HCT116 (cell line): ENCODE data around the gene ZNF516. TPM values are rescaled to one million over a fixed set of nuclear protein-coding genes. Genes with fewer than 3 reads are reported as not detected.

Experiments
- ATAC-seq: fragments of 200-7000 bp; cut with Tn5 transposase; 2 replicates; pipeline ENCODE4 v1.9.1; 2020; ENCODE audit warnings: mild to moderate bottlenecking, moderate library complexity
- BruUV-seq: library from RNA; stranded (reverse); fragments of 400-500 nt; replicated peaks from 2 replicates; lab custom pipeline; 2021; lab: Mats Ljungman, UMichigan
- CTCF ChIA-PET: fragments of 300-600 bp; sonication (Branson Sonifier 250); formaldehyde crosslinking; loops from one replicate; lab custom pipeline; 2021; ENCODE audit warnings: antibody characterized with exemption; lab: Charles Lee
- POLR2A ChIA-PET: fragments of 300-600, 350-600 bp; sonication (Branson Sonifier 250); formaldehyde crosslinking; loops from one replicate; lab custom pipeline; 2021; ENCODE audit warnings: antibody characterized with exemption; lab: Charles Lee
- RAD21 ChIA-PET, 2 experiments: fragments of 300-600 bp; sonication (Branson Sonifier 250); formaldehyde crosslinking; loops; one replicate each; lab custom pipeline; 2023; ENCODE audit warnings: low total read pairs in 2 of 2; ENCODE audit not compliant: uncharacterized antibody in 2 of 2, unreplicated experiment in 2 of 2, low non-redundant PET in 1 of 2; lab: Charles Lee
- DNase-seq: peaks from one replicate; pipeline ENCODE4 v3.0.0-alpha.2; 2010; ENCODE audit warnings: low read depth, low spot score
- H2AFZ ChIP-seq: fragments of 200-600 bp; shearing (Covaris generic), sonication (generic); 2 replicates; pipeline ENCODE4 v1.6.1; 2017; ENCODE audit warnings: low read depth, mixed run types, mixed read lengths, antibody characterized with exemption, low read length; ENCODE audit not compliant: poor library complexity, severe bottlenecking
- H3K27ac ChIP-seq: 2 replicates; pipeline ENCODE4 v1.5.1; 2012; ENCODE audit warnings: low read depth, low read length
- H3K27me3 ChIP-seq: fragments of 200-600 bp; sonication (generic); 2 replicates; pipeline ENCODE4 v1.6.1; 2016; ENCODE audit warnings: mixed run types, low read length, mixed read lengths; ENCODE audit not compliant: insufficient read depth
- H3K36me3 ChIP-seq, 2 experiments: fragments of 200-500 bp in 1 of 2; fragments of 200-600 bp in 1 of 2; sonication (Bioruptor generic) in 1 of 2; sonication (generic) in 1 of 2; 2 replicates each; pipeline versions ENCODE4 v1.5.1 to v1.6.1; 2014 to 2016; ENCODE audit warnings: low read length in 2 of 2, inconsistent platforms in 1 of 2, mixed read lengths in 1 of 2, mixed run types in 1 of 2; ENCODE audit not compliant: insufficient read depth in 2 of 2, control insufficient read depth in 1 of 2
- H3K4me1 ChIP-seq, 2 experiments: fragments of 200-600 bp in 1 of 2; sonication (generic) in 1 of 2; 2 replicates each; pipeline versions ENCODE4 v1.5.1 to v1.6.1; 2012 to 2017; ENCODE audit warnings: low read length in 2 of 2, inconsistent platforms in 1 of 2, mild to moderate bottlenecking in 1 of 2, mixed read lengths in 1 of 2, mixed run types in 1 of 2, moderate library complexity in 1 of 2; ENCODE audit not compliant: insufficient read depth in 2 of 2, control insufficient read depth in 1 of 2
- H3K4me2 ChIP-seq: fragments of 200-600 bp; sonication (generic); 2 replicates; pipeline ENCODE4 v1.6.1; 2017; ENCODE audit warnings: mixed run types, low read length, mixed read lengths
- H3K4me3 ChIP-seq, 2 experiments: fragments of 200-600 bp in 1 of 2; sonication (generic) in 1 of 2; replicated peaks in 1 of 2; 2 replicates each; pipeline ENCODE4 v1.5.1; 2011 to 2016; ENCODE audit warnings: low read length in 2 of 2, control low read depth in 1 of 2, low read depth in 1 of 2, mild to moderate bottlenecking in 1 of 2, mixed read lengths in 1 of 2, mixed run types in 1 of 2
- H3K79me2 ChIP-seq: fragments of 200-600 bp; sonication (generic); 2 replicates; pipeline ENCODE4 v1.6.1; 2017; ENCODE audit warnings: mild to moderate bottlenecking, mixed run types, low read length, moderate library complexity, mixed read lengths; ENCODE audit not compliant: insufficient read depth
- H3K9ac ChIP-seq: fragments of 200-600 bp; sonication (generic); 2 replicates; pipeline ENCODE4 v1.6.1; 2016; ENCODE audit warnings: low read length, mixed read lengths
- H3K9me2 ChIP-seq: fragments of 200-600 bp; sonication (generic), shearing (Covaris generic); 2 replicates; pipeline ENCODE4 v1.6.1; 2017; ENCODE audit warnings: mixed run types, mild to moderate bottlenecking, moderate library complexity; ENCODE audit not compliant: insufficient read depth
- H3K9me3 ChIP-seq, 2 experiments: fragments of 200-500 bp in 1 of 2; fragments of 200-600 bp in 1 of 2; sonication (Bioruptor generic) in 1 of 2; sonication (generic) in 1 of 2; 2 replicates each; pipeline ENCODE4 v1.6.1; 2014 to 2017; ENCODE audit warnings: low read length in 2 of 2, mixed read lengths in 2 of 2, inconsistent platforms in 1 of 2, low read depth in 1 of 2, mild to moderate bottlenecking in 1 of 2, mixed run types in 1 of 2, moderate library complexity in 1 of 2; ENCODE audit not compliant: control insufficient read depth in 1 of 2, insufficient read depth in 1 of 2
- H4K20me1 ChIP-seq: fragments of 200-600 bp; sonication (generic), shearing (Covaris generic); 2 replicates; pipeline ENCODE4 v1.6.1; 2017; ENCODE audit warnings: mixed run types, mild to moderate bottlenecking, moderate library complexity; ENCODE audit not compliant: insufficient read depth
- CBX3 ChIP-seq: IDR thresholded peaks from 2 replicates; pipeline ENCODE4 v1.6.1; 2012; ENCODE audit warnings: low read depth
- CEBPB ChIP-seq: IDR thresholded peaks from 2 replicates; pipeline ENCODE4 v1.6.1; 2012; ENCODE audit warnings: low read depth
- EGR1 ChIP-seq: IDR thresholded peaks from 2 replicates; pipeline ENCODE4 v1.6.1; 2012; ENCODE audit warnings: low read depth
- EZH2 ChIP-seq: fragments of 200-600 bp; sonication (generic); IDR thresholded peaks from 2 replicates; pipeline ENCODE4 v1.6.1; 2017; ENCODE audit warnings: antibody characterized with exemption, mixed run types
- EZH2phosphoT487 ChIP-seq: fragments of 200-600 bp; IDR thresholded peaks from 2 replicates; pipeline ENCODE4 v1.6.1; 2018; ENCODE audit warnings: antibody characterized with exemption, borderline replicate concordance
- FOSL1 ChIP-seq: IDR thresholded peaks from 2 replicates; pipeline ENCODE4 v1.6.1; 2012; ENCODE audit warnings: low read depth
- JUND ChIP-seq: IDR thresholded peaks from 2 replicates; pipeline ENCODE4 v1.6.1; 2012
- POLR2A ChIP-seq: IDR thresholded peaks from 2 replicates; pipeline ENCODE4 v1.7.0; 2011; ENCODE audit warnings: borderline replicate concordance; ENCODE audit not compliant: insufficient read depth, insufficient read length; ENCODE audit errors: extremely low read depth
- POLR2AphosphoS5 ChIP-seq: IDR thresholded peaks from 2 replicates; pipeline ENCODE4 v1.6.1; 2011; ENCODE audit warnings: mild to moderate bottlenecking, low read depth, low read length, moderate library complexity
- SP1 ChIP-seq: IDR thresholded peaks from 2 replicates; pipeline ENCODE4 v1.6.1; 2012; ENCODE audit warnings: low read depth
- TCF7L2 ChIP-seq: IDR thresholded peaks from 2 replicates; pipeline ENCODE4 v1.7.0; 2011; ENCODE audit warnings: borderline replicate concordance, inconsistent platforms; ENCODE audit not compliant: insufficient read depth, insufficient read length; ENCODE audit errors: extremely low read depth
- ZFX ChIP-seq: fragments of 450-650 bp; IDR thresholded peaks from 2 replicates; pipeline ENCODE4 v1.6.1; 2017
- ZNF274 ChIP-seq: fragments of 200-500 bp; sonication (Bioruptor generic); IDR thresholded peaks from 2 replicates; pipeline ENCODE4 v1.6.1; 2014; ENCODE audit warnings: mild to moderate bottlenecking, low read depth, low read length, inconsistent platforms
- intact Hi-C: fragments of 100-400 bp; cut with micrococcal nuclease; formaldehyde crosslinking; loops from 2 replicates; pipeline ENCODE4 v1.10.0; 2022
- total RNA-seq: library from RNA; stranded (reverse); gene quantifications from one replicate; pipeline ENCODE4 v1.2.1, GENCODE V29; 2021; ENCODE audit not compliant: unreplicated experiment
- TF ChIP-seq, protein P1 (sequence below): IDR thresholded peaks from 2 replicates; pipeline ENCODE4 v1.6.1; 2011; ENCODE audit warnings: mild to moderate bottlenecking, low read length, moderate library complexity; ENCODE audit not compliant: insufficient replicate concordance; ENCODE audit errors: extremely low read depth
- TF ChIP-seq, protein P2 (sequence below), 3 experiments: fragments of 200-600 bp in 1 of 3; sonication (generic) in 1 of 3; IDR thresholded peaks in 2 of 3; conservative IDR thresholded peaks in 1 of 3; 2 replicates each; pipeline ENCODE4 v1.5.1; 2012 to 2017; ENCODE audit warnings: low read depth in 2 of 3, low read length in 2 of 3, antibody characterized with exemption in 1 of 3, borderline replicate concordance in 1 of 3, control low read depth in 1 of 3, mild to moderate bottlenecking in 1 of 3, mixed read lengths in 1 of 3, mixed run types in 1 of 3, moderate library complexity in 1 of 3; ENCODE audit not compliant: insufficient read depth in 1 of 3
- TF ChIP-seq, protein P3 (sequence below): IDR thresholded peaks from 2 replicates; pipeline ENCODE4 v1.6.1; 2012; ENCODE audit warnings: low read depth

ZNF516 gene
- total RNA-seq, 1 experiment from 2014 or later: 32.0 TPM

- TF ChIP-seq, protein P1, sequence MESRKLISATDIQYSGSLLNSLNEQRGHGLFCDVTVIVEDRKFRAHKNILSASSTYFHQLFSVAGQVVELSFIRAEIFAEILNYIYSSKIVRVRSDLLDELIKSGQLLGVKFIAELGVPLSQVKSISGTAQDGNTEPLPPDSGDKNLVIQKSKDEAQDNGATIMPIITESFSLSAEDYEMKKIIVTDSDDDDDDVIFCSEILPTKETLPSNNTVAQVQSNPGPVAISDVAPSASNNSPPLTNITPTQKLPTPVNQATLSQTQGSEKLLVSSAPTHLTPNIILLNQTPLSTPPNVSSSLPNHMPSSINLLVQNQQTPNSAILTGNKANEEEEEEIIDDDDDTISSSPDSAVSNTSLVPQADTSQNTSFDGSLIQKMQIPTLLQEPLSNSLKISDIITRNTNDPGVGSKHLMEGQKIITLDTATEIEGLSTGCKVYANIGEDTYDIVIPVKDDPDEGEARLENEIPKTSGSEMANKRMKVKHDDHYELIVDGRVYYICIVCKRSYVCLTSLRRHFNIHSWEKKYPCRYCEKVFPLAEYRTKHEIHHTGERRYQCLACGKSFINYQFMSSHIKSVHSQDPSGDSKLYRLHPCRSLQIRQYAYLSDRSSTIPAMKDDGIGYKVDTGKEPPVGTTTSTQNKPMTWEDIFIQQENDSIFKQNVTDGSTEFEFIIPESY: no peak
- no peak for TF ChIP-seq EZH2phosphoT487
- TF ChIP-seq CBX3: no peak
- TF ChIP-seq EGR1: no peak
- no peak for TF ChIP-seq EZH2
- TF ChIP-seq TCF7L2: no peak
- no peak for TF ChIP-seq SP1
- no peak for TF ChIP-seq POLR2A
- TF ChIP-seq JUND: no peak
- TF ChIP-seq, protein P2, sequence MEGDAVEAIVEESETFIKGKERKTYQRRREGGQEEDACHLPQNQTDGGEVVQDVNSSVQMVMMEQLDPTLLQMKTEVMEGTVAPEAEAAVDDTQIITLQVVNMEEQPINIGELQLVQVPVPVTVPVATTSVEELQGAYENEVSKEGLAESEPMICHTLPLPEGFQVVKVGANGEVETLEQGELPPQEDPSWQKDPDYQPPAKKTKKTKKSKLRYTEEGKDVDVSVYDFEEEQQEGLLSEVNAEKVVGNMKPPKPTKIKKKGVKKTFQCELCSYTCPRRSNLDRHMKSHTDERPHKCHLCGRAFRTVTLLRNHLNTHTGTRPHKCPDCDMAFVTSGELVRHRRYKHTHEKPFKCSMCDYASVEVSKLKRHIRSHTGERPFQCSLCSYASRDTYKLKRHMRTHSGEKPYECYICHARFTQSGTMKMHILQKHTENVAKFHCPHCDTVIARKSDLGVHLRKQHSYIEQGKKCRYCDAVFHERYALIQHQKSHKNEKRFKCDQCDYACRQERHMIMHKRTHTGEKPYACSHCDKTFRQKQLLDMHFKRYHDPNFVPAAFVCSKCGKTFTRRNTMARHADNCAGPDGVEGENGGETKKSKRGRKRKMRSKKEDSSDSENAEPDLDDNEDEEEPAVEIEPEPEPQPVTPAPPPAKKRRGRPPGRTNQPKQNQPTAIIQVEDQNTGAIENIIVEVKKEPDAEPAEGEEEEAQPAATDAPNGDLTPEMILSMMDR (IDR thresholded peaks at IDR 0.05 in 2 of 3, conservative IDR thresholded peaks at IDR 0.05 in 1 of 3; ENCODE audit: borderline replicate concordance in 1 of 3, insufficient read depth in 1 of 3, low read depth in 2 of 3, low read length in 2 of 3): no peak
- TF ChIP-seq POLR2AphosphoS5: no peak
These were observed 100.1 kb downstream of the ZNF516 start (continued) for GRCh38 chr18:76394780-76395476.

GRCh38 chr18:76392349-76392748 lies 102.7 kb downstream of the ZNF516 start:
- H3K9me2 ChIP-seq: no peaks in the 10 kb centered on the region
- H3K4me3 ChIP-seq: no peak overlapping the region
- H2AFZ ChIP-seq: no peak overlapping the region
- H4K20me1 ChIP-seq: no peaks in the 10 kb centered on the region
- no TSS peak for BruUV-seq
- ChIA-PET CTCF (no interaction called here), RAD21 (no interaction called here), POLR2A (no interaction called here)
- no peaks in the 10 kb centered on the region for H3K27me3 ChIP-seq
- intact Hi-C loops: no loop called here
- H3K79me2 ChIP-seq: 0 out of 2 replicates have a peak, but pooled peaks cover 4% of the 10 kb centered on the region
- no peak overlapping the region for H3K9ac ChIP-seq
- no peaks in the 10 kb centered on the region for H3K36me3 ChIP-seq
- H3K9me3 ChIP-seq: no peaks in the 10 kb centered on the region
- no peak overlapping the region for H3K4me2 ChIP-seq
- ATAC-seq (no peak), DNase-seq (no peak)
- no peak overlapping the region for H3K27ac ChIP-seq
- TF ChIP-seq ZNF274 (no peak), POLR2AphosphoS5 (no peak), ZFX (no peak), FOSL1 (no peak), CEBPB (no peak), CBX3 (no peak)
- TF ChIP-seq, protein P3, sequence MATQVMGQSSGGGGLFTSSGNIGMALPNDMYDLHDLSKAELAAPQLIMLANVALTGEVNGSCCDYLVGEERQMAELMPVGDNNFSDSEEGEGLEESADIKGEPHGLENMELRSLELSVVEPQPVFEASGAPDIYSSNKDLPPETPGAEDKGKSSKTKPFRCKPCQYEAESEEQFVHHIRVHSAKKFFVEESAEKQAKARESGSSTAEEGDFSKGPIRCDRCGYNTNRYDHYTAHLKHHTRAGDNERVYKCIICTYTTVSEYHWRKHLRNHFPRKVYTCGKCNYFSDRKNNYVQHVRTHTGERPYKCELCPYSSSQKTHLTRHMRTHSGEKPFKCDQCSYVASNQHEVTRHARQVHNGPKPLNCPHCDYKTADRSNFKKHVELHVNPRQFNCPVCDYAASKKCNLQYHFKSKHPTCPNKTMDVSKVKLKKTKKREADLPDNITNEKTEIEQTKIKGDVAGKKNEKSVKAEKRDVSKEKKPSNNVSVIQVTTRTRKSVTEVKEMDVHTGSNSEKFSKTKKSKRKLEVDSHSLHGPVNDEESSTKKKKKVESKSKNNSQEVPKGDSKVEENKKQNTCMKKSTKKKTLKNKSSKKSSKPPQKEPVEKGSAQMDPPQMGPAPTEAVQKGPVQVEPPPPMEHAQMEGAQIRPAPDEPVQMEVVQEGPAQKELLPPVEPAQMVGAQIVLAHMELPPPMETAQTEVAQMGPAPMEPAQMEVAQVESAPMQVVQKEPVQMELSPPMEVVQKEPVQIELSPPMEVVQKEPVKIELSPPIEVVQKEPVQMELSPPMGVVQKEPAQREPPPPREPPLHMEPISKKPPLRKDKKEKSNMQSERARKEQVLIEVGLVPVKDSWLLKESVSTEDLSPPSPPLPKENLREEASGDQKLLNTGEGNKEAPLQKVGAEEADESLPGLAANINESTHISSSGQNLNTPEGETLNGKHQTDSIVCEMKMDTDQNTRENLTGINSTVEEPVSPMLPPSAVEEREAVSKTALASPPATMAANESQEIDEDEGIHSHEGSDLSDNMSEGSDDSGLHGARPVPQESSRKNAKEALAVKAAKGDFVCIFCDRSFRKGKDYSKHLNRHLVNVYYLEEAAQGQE: no peak
- no peaks in the 10 kb centered on the region for H3K4me1 ChIP-seq
